Endothelial cell (in vitro differentiated cells): ENCODE results near the gene DAPK1. TPM values are rescaled to one million over a fixed set of nuclear protein-coding genes. Genes with fewer than 3 reads are reported as not detected.

Experiments
- DNase-seq: peaks from one replicate; pipeline ENCODE4 v3.0.0; 2021; ENCODE audit warnings: low spot score
- H3K27ac Mint-ChIP-seq: one replicate; pipeline ENCODE4 v1.8.0; 2021; ENCODE audit warnings: mixed read lengths, inconsistent platforms; ENCODE audit not compliant: unreplicated experiment
- H3K27me3 Mint-ChIP-seq: one replicate; pipeline ENCODE4 v1.8.0; 2021; ENCODE audit warnings: mild to moderate bottlenecking, moderate library complexity, mixed read lengths, inconsistent platforms; ENCODE audit not compliant: unreplicated experiment
- H3K36me3 Mint-ChIP-seq: one replicate; pipeline ENCODE4 v1.8.0; 2021; ENCODE audit warnings: mild to moderate bottlenecking, low read depth, mixed read lengths, inconsistent platforms; ENCODE audit not compliant: unreplicated experiment
- H3K4me1 Mint-ChIP-seq: one replicate; pipeline ENCODE4 v1.8.0; 2021; ENCODE audit warnings: mild to moderate bottlenecking, mixed read lengths, inconsistent platforms; ENCODE audit not compliant: unreplicated experiment
- H3K4me3 Mint-ChIP-seq: one replicate; pipeline ENCODE4 v1.8.0; 2021; ENCODE audit warnings: mild to moderate bottlenecking, mixed read lengths, inconsistent platforms; ENCODE audit not compliant: unreplicated experiment
- H3K9me3 Mint-ChIP-seq: one replicate; pipeline ENCODE4 v1.8.0; 2021; ENCODE audit warnings: mixed read lengths, inconsistent platforms; ENCODE audit not compliant: unreplicated experiment
- CTCF ChIP-seq: fragments of 200-600 bp; sonication (generic); IDR thresholded peaks from one replicate; pipeline ENCODE4 v1.5.0; 2021; ENCODE audit warnings: antibody characterized with exemption; ENCODE audit not compliant: unreplicated experiment
- total RNA-seq: library from RNA; stranded (reverse); fragmentation: NEBNext Ultra II Directional; extraction: Animal tissue kit (Norgen Biotek cat#: 25700); gene quantifications from one replicate; pipeline ENCODE4 v1.2.1, GENCODE V29; 2021; ENCODE audit not compliant: unreplicated experiment

The DAPK1 gene
- total RNA-seq, 1 donor from 2014 or later: 36.8 TPM

- no peak overlapping the region for H3K4me3 Mint-ChIP-seq
- no peak for TF ChIP-seq CTCF
- peaks cover 2% of the 10 kb centered on the region for H3K27me3 Mint-ChIP-seq
- H3K9me3 Mint-ChIP-seq: no peaks in the 10 kb centered on the region
- no peak for DNase-seq
- H3K27ac Mint-ChIP-seq: no peak overlapping the region
- peaks cover 23% of the 10 kb centered on the region for H3K4me1 Mint-ChIP-seq
- peaks cover 5% of the 10 kb centered on the region for H3K36me3 Mint-ChIP-seq
Measured at GRCh38 chr9:87711857-87712800, 214.5 kb downstream of the DAPK1 start.

GRCh38 chr9:87712801-87713277 lies 215.2 kb downstream of the DAPK1 start:
- no peaks in the 10 kb centered on the region for H3K36me3 Mint-ChIP-seq
- peak overlapping the region; percentile 6 for H3K27ac Mint-ChIP-seq
- no peaks in the 10 kb centered on the region for H3K9me3 Mint-ChIP-seq
- H3K4me1 Mint-ChIP-seq: peaks cover 23% of the 10 kb centered on the region
- DNase-seq: no peak
- H3K27me3 Mint-ChIP-seq: peaks cover 2% of the 10 kb centered on the region
- H3K4me3 Mint-ChIP-seq: no peak overlapping the region
- TF ChIP-seq CTCF: no peak

- Mint-ChIP-seq H3K36me3 (no peaks in the 10 kb centered on the region), H3K9me3 (no peaks in the 10 kb centered on the region), H3K4me1 (peaks cover 27% of the 10 kb centered on the region), H3K27me3 (peaks cover 2% of the 10 kb centered on the region), H3K27ac (peak overlapping the region; percentile 81), H3K4me3 (no peak overlapping the region)
- DNase-seq: no peak
- TF ChIP-seq CTCF: no peak
Measured at GRCh38 chr9:87713278-87713987, 215.8 kb downstream of the DAPK1 start.

- no peak overlapping the region for H3K27ac Mint-ChIP-seq
- no peaks in the 10 kb centered on the region for H3K9me3 Mint-ChIP-seq
- DNase-seq: no peak
- H3K36me3 Mint-ChIP-seq: no peaks in the 10 kb centered on the region
- H3K27me3 Mint-ChIP-seq: peaks cover 2% of the 10 kb centered on the region
- no peak overlapping the region for H3K4me3 Mint-ChIP-seq
- peaks cover 31% of the 10 kb centered on the region for H3K4me1 Mint-ChIP-seq
- no peak for TF ChIP-seq CTCF
Measured at GRCh38 chr9:87713988-87714330, 216.3 kb downstream of the DAPK1 start.
